Bronchial epithelial cell (primary cell): ENCODE data around the gene LRFN2. TPM values are rescaled to one million over a fixed set of nuclear protein-coding genes. Genes with fewer than 3 reads are reported as not detected.

ENCODE experiments used
- DNase-seq: peaks from one replicate; pipeline ENCODE4 v3.0.0-alpha.2; 2010; ENCODE audit warnings: low read depth
- FAIRE-seq: peaks from 2 replicates; lab custom pipeline; 2011; peaks lifted over from hg19 to GRCh38; lab: Jason Lieb, UNC
- H3K27me3 ChIP-seq: 2 replicates; pipeline ENCODE4 v1.5.1; 2011; ENCODE audit warnings: low read length; ENCODE audit not compliant: control insufficient read depth, insufficient read depth
- H3K36me3 ChIP-seq: 2 replicates; pipeline ENCODE4 v1.5.1; 2011; ENCODE audit warnings: low read length; ENCODE audit not compliant: control insufficient read depth, insufficient read depth
- H3K4me3 ChIP-seq: 2 replicates; pipeline ENCODE4 v1.5.1; 2011; ENCODE audit warnings: mild to moderate bottlenecking, low read depth, low read length, control low read depth
- total RNA-seq: library from RNA; depleted of rRNA; stranded (reverse); fragments of >200 nt; gene quantifications from 2 replicates; pipeline ENCODE4 v1.2.1, GENCODE V29; 2014
- TF ChIP-seq, protein P1 (sequence below): IDR thresholded peaks from 2 replicates; pipeline ENCODE4 v1.5.1; 2011; ENCODE audit warnings: mild to moderate bottlenecking, moderate library complexity, low read length, control low read depth, inconsistent platforms; ENCODE audit not compliant: insufficient read depth, severe bottlenecking

The LRFN2 gene
- total RNA-seq, 1 donor from 2014 or later, result not detected

DNA sequence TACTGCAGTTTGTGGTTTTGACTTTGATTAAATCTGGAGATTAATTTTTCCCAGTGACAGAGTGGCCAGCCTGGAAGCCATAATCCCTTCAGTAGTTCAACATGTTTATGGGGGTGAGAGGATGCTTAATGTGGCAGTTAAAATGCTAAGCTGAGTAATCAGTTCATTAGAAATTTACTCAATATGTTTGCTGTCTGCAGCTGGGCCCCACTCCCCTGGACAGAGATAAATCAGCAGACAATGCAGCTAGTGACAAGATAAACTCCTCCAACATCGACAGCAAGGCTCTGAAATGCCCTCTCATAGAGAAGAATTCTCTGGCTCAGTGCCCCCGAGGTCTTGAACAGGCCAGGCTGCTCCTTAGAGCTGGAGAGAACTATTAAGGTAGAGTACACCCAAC is 101.9 kb downstream of the LRFN2 start:
- no peak overlapping the region for H3K4me3 ChIP-seq
- no peaks in the 10 kb centered on the region for H3K27me3 ChIP-seq
- TF ChIP-seq, protein P1, sequence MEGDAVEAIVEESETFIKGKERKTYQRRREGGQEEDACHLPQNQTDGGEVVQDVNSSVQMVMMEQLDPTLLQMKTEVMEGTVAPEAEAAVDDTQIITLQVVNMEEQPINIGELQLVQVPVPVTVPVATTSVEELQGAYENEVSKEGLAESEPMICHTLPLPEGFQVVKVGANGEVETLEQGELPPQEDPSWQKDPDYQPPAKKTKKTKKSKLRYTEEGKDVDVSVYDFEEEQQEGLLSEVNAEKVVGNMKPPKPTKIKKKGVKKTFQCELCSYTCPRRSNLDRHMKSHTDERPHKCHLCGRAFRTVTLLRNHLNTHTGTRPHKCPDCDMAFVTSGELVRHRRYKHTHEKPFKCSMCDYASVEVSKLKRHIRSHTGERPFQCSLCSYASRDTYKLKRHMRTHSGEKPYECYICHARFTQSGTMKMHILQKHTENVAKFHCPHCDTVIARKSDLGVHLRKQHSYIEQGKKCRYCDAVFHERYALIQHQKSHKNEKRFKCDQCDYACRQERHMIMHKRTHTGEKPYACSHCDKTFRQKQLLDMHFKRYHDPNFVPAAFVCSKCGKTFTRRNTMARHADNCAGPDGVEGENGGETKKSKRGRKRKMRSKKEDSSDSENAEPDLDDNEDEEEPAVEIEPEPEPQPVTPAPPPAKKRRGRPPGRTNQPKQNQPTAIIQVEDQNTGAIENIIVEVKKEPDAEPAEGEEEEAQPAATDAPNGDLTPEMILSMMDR, result no peak
- no peak for DNase-seq
- FAIRE-seq, result no peak
- H3K36me3 ChIP-seq, result no peaks in the 10 kb centered on the region

DNA sequence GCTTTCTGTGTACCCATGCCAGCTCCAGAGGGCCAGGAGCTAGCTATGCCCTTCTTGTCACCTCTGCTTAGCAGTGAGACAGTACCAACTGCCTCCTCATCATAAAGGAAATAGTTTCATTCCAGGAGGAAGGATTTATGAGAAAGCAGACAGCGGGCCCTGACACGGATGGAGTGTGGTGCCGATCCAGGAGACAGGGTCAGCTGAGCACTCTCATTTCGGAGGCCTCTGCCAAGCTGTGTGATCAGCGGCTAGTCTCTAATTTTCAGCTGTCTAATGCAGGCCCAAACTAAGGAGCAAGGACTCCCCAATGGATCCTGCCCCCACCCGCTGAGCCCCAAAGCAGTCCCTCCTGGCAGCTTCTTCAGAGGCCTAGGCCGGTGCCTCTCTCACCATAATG is 103.1 kb downstream of the LRFN2 start:
- no peak overlapping the region for H3K4me3 ChIP-seq
- FAIRE-seq, result no peak
- TF ChIP-seq, protein P1, result no peak
- DNase-seq, result no peak
- no peaks in the 10 kb centered on the region for H3K36me3 ChIP-seq
- no peaks in the 10 kb centered on the region for H3K27me3 ChIP-seq

DNA sequence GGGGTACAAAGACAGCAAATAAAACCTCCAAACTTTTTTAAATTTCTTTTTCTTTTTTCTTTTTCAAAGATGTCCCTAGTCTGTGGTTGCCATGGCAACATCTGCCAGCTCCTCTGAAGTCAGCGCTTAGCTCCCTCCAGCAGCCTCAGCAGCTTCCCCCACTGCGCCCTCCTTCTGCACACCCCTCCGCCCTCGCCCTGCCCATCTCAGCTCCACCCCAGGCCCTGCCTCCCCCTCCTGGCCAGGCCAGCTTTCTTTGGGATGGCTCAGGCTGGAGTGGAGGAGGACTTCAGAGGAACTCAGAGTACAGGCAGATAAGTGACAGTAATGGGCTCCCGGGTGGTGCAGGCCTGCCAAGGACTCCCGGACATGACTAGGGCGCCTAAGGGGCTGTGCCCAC is 104.6 kb downstream of the LRFN2 start:
- no peaks in the 10 kb centered on the region for H3K36me3 ChIP-seq
- TF ChIP-seq, protein P1, result no peak
- no peaks in the 10 kb centered on the region for H3K27me3 ChIP-seq
- no peak overlapping the region for H3K4me3 ChIP-seq
- FAIRE-seq, result no peak
- DNase-seq, result no peak

DNA sequence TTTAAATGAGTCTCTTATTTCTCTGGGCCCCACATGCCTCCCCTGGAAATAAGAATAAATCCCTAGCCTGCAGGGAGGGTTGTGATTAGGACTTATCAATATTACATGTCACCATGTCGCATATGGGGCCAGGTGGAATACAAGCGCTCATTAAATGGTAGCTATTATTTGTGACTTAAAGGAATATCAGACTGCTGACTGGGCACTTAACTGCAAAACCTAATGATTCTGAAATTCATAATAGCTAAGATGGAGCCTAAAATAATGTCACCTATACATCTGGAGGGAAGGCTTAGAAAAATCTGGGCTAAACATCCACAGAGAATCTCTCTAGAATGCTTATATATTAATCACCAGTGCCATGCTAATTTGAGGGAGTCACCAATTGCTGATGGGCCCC is 106.5 kb downstream of the LRFN2 start:
- Histone ChIP-seq H3K27me3 (no peaks in the 10 kb centered on the region), H3K4me3 (no peak overlapping the region), H3K36me3 (no peaks in the 10 kb centered on the region)
- FAIRE-seq (no peak), DNase-seq (no peak)
- TF ChIP-seq, protein P1, result no peak

DNA sequence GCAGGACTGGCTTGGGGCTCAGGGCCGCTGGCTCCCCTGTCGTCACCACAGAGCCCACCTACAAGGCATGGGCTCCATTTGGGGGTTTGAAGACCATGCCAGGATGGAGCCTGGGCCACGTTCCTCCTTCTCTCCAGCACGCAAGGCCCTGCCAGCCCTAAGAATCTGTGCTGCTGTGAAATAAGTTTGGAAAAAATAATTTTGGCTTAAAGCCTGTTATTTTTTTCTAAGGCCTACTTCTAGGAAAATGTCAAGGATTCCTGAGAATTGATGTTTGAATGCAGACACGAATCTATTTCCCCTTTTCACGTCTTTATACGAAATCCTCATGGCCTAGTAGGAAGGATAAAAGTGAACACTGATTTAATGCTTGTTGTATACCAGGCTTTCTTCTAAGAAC is 107.5 kb downstream of the LRFN2 start:
- H3K4me3 ChIP-seq, result no peak overlapping the region
- FAIRE-seq, result no peak
- TF ChIP-seq, protein P1, result no peak
- DNase-seq, result no peak
- no peaks in the 10 kb centered on the region for H3K27me3 ChIP-seq
- no peaks in the 10 kb centered on the region for H3K36me3 ChIP-seq
